ENCODE measurements around the gene LRP1B.

The LRP1B gene

GRCh38 chr2:141666191-141666590 lies 464.6 kb downstream of the LRP1B start:
- no peak for DNase-seq (ENCODE audit: low read depth)

GRCh38 chr2:141660232-141660631 lies 470.6 kb downstream of the LRP1B start:
- no peak for DNase-seq (ENCODE audit: low read depth)

GRCh38 chr2:141654311-141654710 lies 476.5 kb downstream of the LRP1B start:
- DNase-seq (ENCODE audit: low read depth): no peak

- DNase-seq (ENCODE audit: low read depth): no peak
Measured at GRCh38 chr2:141653184-141653583, 477.6 kb downstream of the LRP1B start.

GRCh38 chr2:141652308-141652707 lies 478.5 kb downstream of the LRP1B start:
- DNase-seq (ENCODE audit: low read depth): no peak

GRCh38 chr2:141647353-141647752 lies 483.5 kb downstream of the LRP1B start:
- DNase-seq (ENCODE audit: low read depth): no peak

GRCh38 chr2:141641462-141641861 lies 489.4 kb downstream of the LRP1B start:
- DNase-seq (ENCODE audit: low read depth): peak; percentile 34

- no peak for DNase-seq (ENCODE audit: low read depth)
Measured at GRCh38 chr2:141639809-141640208, 491.0 kb downstream of the LRP1B start.

GRCh38 chr2:141633132-141633531 lies 497.7 kb downstream of the LRP1B start:
- DNase-seq (ENCODE audit: low read depth): no peak

GRCh38 chr2:141630407-141630930 lies 500.3 kb downstream of the LRP1B start:
- DNase-seq (ENCODE audit: low read depth): no peak

GRCh38 chr2:141620372-141620771 lies 510.4 kb downstream of the LRP1B start:
- no peak for DNase-seq (ENCODE audit: low read depth)

- no peak for DNase-seq (ENCODE audit: low read depth)
Measured at GRCh38 chr2:141618457-141618856, 512.4 kb downstream of the LRP1B start.

GRCh38 chr2:141611981-141612380 lies 518.8 kb downstream of the LRP1B start:
- DNase-seq (ENCODE audit: low read depth): peak; percentile 38

- DNase-seq (ENCODE audit: low read depth): peak; percentile 65
Measured at GRCh38 chr2:141611176-141611571, 519.6 kb downstream of the LRP1B start.

GRCh38 chr2:141610564-141611175 lies 520.1 kb downstream of the LRP1B start:
- DNase-seq (ENCODE audit: low read depth): peak; percentile 10

GRCh38 chr2:141605163-141605562 lies 525.7 kb downstream of the LRP1B start:
- no peak for DNase-seq (ENCODE audit: low read depth)

GRCh38 chr2:141601511-141602152 lies 529.2 kb downstream of the LRP1B start:
- DNase-seq (ENCODE audit: low read depth): no peak

- no peak for DNase-seq (ENCODE audit: low read depth)
Measured at GRCh38 chr2:141599721-141600120, 531.1 kb downstream of the LRP1B start.

- no peak for DNase-seq (ENCODE audit: low read depth)
Measured at GRCh38 chr2:141598982-141599381, 531.8 kb downstream of the LRP1B start.

GRCh38 chr2:141595316-141595920 lies 535.4 kb downstream of the LRP1B start:
- no peak for DNase-seq (ENCODE audit: low read depth)

- no peak for DNase-seq (ENCODE audit: low read depth)
Measured at GRCh38 chr2:141591787-141592186, 539.0 kb downstream of the LRP1B start.

- DNase-seq (ENCODE audit: low read depth): no peak
Measured at GRCh38 chr2:141590620-141591019, 540.2 kb downstream of the LRP1B start.

GRCh38 chr2:141589314-141589713 lies 541.5 kb downstream of the LRP1B start:
- DNase-seq (ENCODE audit: low read depth): no peak

Measured in amniotic epithelial cell (primary cell).